Loucy (cell line): ENCODE measurements around the gene GRK6.

Experiments
- H2AFZ ChIP-seq: fragments of 200-600 bp; sonication (generic); 2 replicates; pipeline ENCODE4 v1.6.0; 2016; ENCODE audit warnings: antibody characterized with exemption, mild to moderate bottlenecking, low read length, moderate library complexity
- H3F3A ChIP-seq: fragments of 200-600 bp; 2 replicates; pipeline ENCODE4 v1.6.0; 2016; ENCODE audit warnings: antibody characterized with exemption, low read depth, mild to moderate bottlenecking
- H3K27me3 ChIP-seq: fragments of 200-600 bp; sonication (generic); 2 replicates; pipeline ENCODE4 v1.6.1; 2014; ENCODE audit warnings: low read length, mild to moderate bottlenecking; ENCODE audit not compliant: insufficient read depth, poor library complexity, severe bottlenecking
- H3K36me3 ChIP-seq: fragments of 200-600 bp; sonication (generic); 2 replicates; pipeline ENCODE4 v1.6.1; 2016; ENCODE audit warnings: low read length; ENCODE audit not compliant: insufficient read depth
- H3K4me1 ChIP-seq: fragments of 200-600 bp; sonication (generic); 2 replicates; pipeline ENCODE4 v1.5.1; 2014; ENCODE audit warnings: low read length, mild to moderate bottlenecking; ENCODE audit not compliant: insufficient read depth, poor library complexity, severe bottlenecking
- H3K4me2 ChIP-seq: fragments of 200-600 bp; sonication (generic); 2 replicates; pipeline ENCODE4 v1.6.0; 2014; ENCODE audit warnings: antibody characterized with exemption, low read length, low read depth, mild to moderate bottlenecking; ENCODE audit not compliant: poor library complexity, severe bottlenecking
- H3K4me3 ChIP-seq: fragments of 200-600 bp; sonication (generic); 2 replicates; pipeline ENCODE4 v1.5.1; 2014; ENCODE audit warnings: low read length, mild to moderate bottlenecking, mixed read lengths; ENCODE audit not compliant: poor library complexity, severe bottlenecking
- H3K79me2 ChIP-seq: fragments of 200-600 bp; sonication (generic); 2 replicates; pipeline ENCODE4 v1.6.1; 2014; ENCODE audit warnings: low read length; ENCODE audit not compliant: insufficient read depth
- H3K9ac ChIP-seq: fragments of 200-600 bp; sonication (generic); 2 replicates; pipeline ENCODE4 v1.6.0; 2014; ENCODE audit warnings: mild to moderate bottlenecking, low read depth, low read length, moderate library complexity; ENCODE audit not compliant: poor library complexity, severe bottlenecking
- H3K9me2 ChIP-seq: fragments of 200-600 bp; sonication (generic); replicated peaks from 2 replicates; pipeline ENCODE4 v1.6.1; 2016; ENCODE audit warnings: low read depth, low read length, mixed read lengths
- H3K9me3 ChIP-seq: fragments of 200-600 bp; sonication (generic); 2 replicates; pipeline ENCODE4 v1.6.1; 2014; ENCODE audit warnings: mild to moderate bottlenecking, antibody characterized with exemption, low read length, low read depth; ENCODE audit not compliant: insufficient read depth
- H4K20me1 ChIP-seq: fragments of 200-600 bp; sonication (generic); 2 replicates; pipeline ENCODE4 v1.6.0; 2014; ENCODE audit warnings: antibody characterized with exemption, low read length, mild to moderate bottlenecking; ENCODE audit not compliant: insufficient read depth, poor library complexity, severe bottlenecking
- CTCF ChIP-seq: fragments of 200-600 bp; sonication (generic); conservative IDR thresholded peaks from 2 replicates; pipeline ENCODE4 v1.5.1; 2014; ENCODE audit warnings: mild to moderate bottlenecking, antibody characterized with exemption, low read length
- EZH2phosphoT487 ChIP-seq: fragments of 200-600 bp; IDR thresholded peaks from 2 replicates; pipeline ENCODE4 v1.6.1; 2018; ENCODE audit warnings: antibody characterized with exemption, mild to moderate bottlenecking, moderate library complexity, borderline replicate concordance

Gene GRK6

DNA sequence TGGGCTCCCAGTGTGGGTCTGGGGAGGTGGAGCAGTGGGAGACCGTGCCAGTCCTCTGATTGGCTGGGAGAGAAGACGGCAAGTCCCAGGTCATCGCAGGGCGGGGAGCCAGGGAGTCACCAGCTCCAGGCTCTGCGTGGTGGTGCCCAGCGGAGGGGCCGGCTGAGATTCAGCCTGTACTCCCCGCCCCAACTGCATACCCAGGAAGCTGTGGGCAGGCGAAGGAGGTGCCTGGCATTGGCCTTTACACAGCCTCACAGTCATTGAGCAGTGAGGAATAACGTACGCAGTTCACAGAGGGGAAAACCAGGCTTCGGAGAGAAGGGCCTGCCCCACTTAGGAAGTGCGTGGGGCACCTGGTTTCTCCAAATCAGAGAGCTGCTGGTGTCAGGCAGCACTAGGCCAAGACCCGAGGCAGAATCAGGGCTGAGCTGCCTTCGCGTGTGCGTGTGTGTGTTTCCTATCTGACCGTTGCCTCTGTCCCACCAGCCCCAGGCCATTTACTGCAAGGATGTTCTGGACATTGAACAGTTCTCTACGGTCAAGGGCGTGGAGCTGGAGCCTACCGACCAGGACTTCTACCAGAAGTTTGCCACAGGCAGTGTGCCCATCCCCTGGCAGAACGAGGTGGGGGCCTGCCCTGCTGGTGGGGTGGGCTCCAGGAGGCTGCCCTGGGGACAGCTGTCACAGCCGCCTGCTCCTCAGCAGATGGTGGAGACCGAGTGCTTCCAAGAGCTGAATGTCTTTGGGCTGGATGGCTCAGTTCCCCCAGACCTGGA is 13.9 kb downstream of the GRK6 start:
- no peaks in the 10 kb centered on the region for H3K27me3 ChIP-seq
- H3K9ac ChIP-seq, result no peak overlapping the region
- H3K36me3 ChIP-seq, result peaks cover 4% of the 10 kb centered on the region; the same call in 1 of the 2 replicates

DNA sequence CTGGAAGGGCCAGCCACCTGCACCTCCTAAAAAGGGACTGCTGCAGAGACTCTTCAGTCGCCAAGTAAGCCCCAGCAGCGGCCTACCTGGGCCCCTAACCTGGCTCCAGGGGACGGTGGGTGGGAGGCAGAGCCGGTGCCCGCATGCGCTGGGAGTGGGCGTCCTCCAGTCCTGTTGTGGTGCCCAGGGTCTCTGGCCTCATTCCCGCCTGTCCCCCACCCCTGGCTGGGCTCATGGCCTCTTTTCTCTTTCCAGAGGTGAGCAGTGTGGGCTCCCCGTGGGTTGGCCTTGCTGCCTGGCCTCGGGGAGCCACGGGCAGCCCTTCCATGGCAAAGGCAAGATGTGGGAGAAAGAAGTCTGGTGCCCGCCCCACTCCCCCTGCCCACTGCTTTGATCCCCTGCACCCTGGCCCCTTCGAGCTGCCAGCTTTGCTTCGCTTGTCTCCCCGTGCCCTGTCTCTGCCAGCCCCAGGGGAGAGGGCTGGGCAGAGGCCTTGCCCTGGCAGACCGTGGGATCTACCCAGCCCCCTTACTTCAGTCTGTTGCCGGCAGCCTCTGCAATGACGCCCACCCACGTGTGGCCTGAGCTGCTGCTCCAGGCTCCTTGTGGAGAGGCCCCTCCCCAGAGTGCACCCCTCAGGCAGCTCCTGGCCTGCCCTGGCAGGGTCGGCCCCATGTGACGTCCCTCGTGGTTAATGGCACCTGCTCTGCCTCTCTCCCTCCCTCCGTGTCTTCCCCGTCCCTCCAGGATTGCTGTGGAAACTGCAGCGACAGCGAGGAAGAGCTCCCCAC is 14.7 kb downstream of the GRK6 start:
- H3K4me2 ChIP-seq, result no peak overlapping the region
- H3K4me3 ChIP-seq, result no peak overlapping the region
- no peaks in the 10 kb centered on the region for H3K27me3 ChIP-seq
- H4K20me1 ChIP-seq, result no peaks in the 10 kb centered on the region
- no peak overlapping the region for H2AFZ ChIP-seq
- H3K9me3 ChIP-seq, result no peaks in the 10 kb centered on the region
- no peaks in the 10 kb centered on the region for H3K9me2 ChIP-seq
- H3K36me3 ChIP-seq, result no peaks in the 10 kb centered on the region; the same call in 1 of the 2 replicates
- TF ChIP-seq EZH2phosphoT487, result no peak
- no peak for TF ChIP-seq CTCF
- H3K4me1 ChIP-seq, result no peaks in the 10 kb centered on the region
- no peak overlapping the region for H3K9ac ChIP-seq
- H3F3A ChIP-seq, result no peaks in the 10 kb centered on the region
- no peaks in the 10 kb centered on the region for H3K79me2 ChIP-seq

More for the DNA sequence above, 13.9 kb downstream of the GRK6 start:
- H3K4me3 ChIP-seq, result no peak overlapping the region
- no peak for TF ChIP-seq CTCF
- no peak for TF ChIP-seq EZH2phosphoT487
- H3K9me2 ChIP-seq, result no peaks in the 10 kb centered on the region
- no peaks in the 10 kb centered on the region for H3K4me1 ChIP-seq
- H2AFZ ChIP-seq, result no peak overlapping the region
- no peaks in the 10 kb centered on the region for H3F3A ChIP-seq
- no peaks in the 10 kb centered on the region for H3K79me2 ChIP-seq
- H3K4me2 ChIP-seq, result no peak overlapping the region
- no peaks in the 10 kb centered on the region for H4K20me1 ChIP-seq
- H3K9me3 ChIP-seq, result no peaks in the 10 kb centered on the region

- no peaks in the 10 kb centered on the region; the same call in 1 of the 2 replicates for H3K36me3 ChIP-seq
Observed at GRCh38 chr5:177442066-177442826, 15.8 kb downstream of the GRK6 start.

More at GRCh38 chr5:177442066-177442826, 15.8 kb downstream of the GRK6 start:
- Histone ChIP-seq H3K4me3 (no peak overlapping the region), H4K20me1 (no peaks in the 10 kb centered on the region), H3K9me2 (no peaks in the 10 kb centered on the region), H3K9ac (no peak overlapping the region), H3K4me1 (no peaks in the 10 kb centered on the region), H3K79me2 (no peaks in the 10 kb centered on the region), H3K27me3 (no peaks in the 10 kb centered on the region), H3F3A (no peaks in the 10 kb centered on the region), H2AFZ (no peak overlapping the region), H3K9me3 (no peaks in the 10 kb centered on the region), H3K4me2 (no peak overlapping the region)
- TF ChIP-seq CTCF (no peak), EZH2phosphoT487 (no peak)
